Astrocyte (in vitro differentiated cells and primary cell): Measurements from ENCODE around the gene ALDOB.

ENCODE experiments used
- CTCF ChIP-seq: IDR thresholded peaks from 2 replicates; pipeline ENCODE4 v1.5.1; 2011; ENCODE audit warnings: low read depth, mild to moderate bottlenecking, inconsistent platforms, low read length, moderate library complexity; ENCODE audit not compliant: insufficient read depth
- EZH2 ChIP-seq: IDR thresholded peaks from 2 replicates; pipeline ENCODE4 v1.6.1; 2012; ENCODE audit warnings: mild to moderate bottlenecking, low read length, inconsistent platforms; ENCODE audit not compliant: insufficient read depth

DNA sequence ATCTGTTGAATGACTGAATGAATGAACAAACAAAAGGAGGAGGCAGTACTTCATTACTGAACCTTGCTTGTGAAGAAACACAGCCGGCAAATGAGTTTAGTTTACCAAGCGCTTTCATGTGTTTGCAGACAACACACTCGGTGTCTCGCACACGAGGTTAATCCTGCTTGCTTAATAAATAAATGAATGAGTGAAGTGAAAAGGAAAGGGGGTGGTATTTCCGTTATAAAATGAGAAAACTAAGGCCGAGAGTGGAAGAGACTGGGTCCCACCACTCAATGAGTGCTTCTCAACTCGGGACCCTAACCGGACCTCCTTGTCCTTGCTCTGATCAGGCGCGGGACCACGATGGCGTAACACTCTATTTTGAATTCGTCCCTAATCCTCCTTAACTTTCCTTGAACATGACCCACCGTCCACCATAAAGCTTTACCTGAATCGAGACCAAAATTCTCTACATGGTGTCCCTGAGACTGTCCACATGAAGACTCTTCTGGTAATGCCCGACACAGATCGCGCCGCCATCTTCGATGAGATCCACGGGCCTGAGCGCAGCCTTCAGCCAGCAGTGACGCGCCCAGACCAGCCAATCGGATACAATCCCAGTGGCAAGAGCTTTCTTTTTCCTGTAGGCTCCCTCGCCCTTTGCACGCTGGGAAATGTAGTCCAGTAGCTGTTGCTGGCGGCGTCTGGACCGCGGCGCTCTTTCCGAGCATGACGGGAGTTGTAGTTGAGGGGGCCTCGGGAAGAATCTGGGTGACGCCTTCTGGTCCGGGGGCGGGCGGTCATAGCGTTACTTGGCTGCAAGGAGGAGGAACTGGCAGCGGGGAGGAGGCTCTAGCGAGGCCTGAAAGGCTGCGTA is 37.3 kb downstream of the ALDOB start, which contains the start of the genes MRPL50 and ZNF189:
- no peak for TF ChIP-seq CTCF
- no peak for TF ChIP-seq EZH2
